HepG2 (cell line): ENCODE measurements around the gene MBD3. TPM values are rescaled to one million over a fixed set of nuclear protein-coding genes. Genes with fewer than 3 reads are reported as not detected.
A peak's percentile ranks its signal among the peaks of the same experiment; 100 is the strongest.

Experiments used
- AKAP8 ChIP-seq: sonication (generic); formaldehyde crosslinking; IDR thresholded peaks from 2 replicates; pipeline ENCODE4 v1.5.1; 2020; ENCODE audit warnings: mild to moderate bottlenecking, missing genetic modification reagents
- GABPA ChIP-seq, 2 experiments: IDR thresholded peaks; 2 replicates each; pipeline ENCODE4 v1.6.1; 2011 to 2016; ENCODE audit warnings: low read depth in 2 of 2, low read length in 1 of 2, missing biosample characterization in 1 of 2, missing genetic modification characterization in 1 of 2
- KDM2A ChIP-seq: sonication (generic); formaldehyde crosslinking; IDR thresholded peaks from 2 replicates; pipeline ENCODE4 v1.4.0; 2020; ENCODE audit warnings: low read depth, missing genetic modification reagents, borderline replicate concordance
- KLF13 ChIP-seq: sonication (generic); formaldehyde crosslinking; IDR thresholded peaks from 2 replicates; pipeline ENCODE4 v1.4.0; 2020; ENCODE audit warnings: mild to moderate bottlenecking, missing genetic modification reagents
- MBD4 ChIP-seq: IDR thresholded peaks from 2 replicates; pipeline ENCODE4 v1.6.1; 2012; ENCODE audit warnings: low read length, inconsistent platforms, borderline replicate concordance
- NBN ChIP-seq: fragments of 450-650 bp; conservative IDR thresholded peaks from 2 replicates; pipeline ENCODE4 v1.6.1; 2017
- NFE2L2 ChIP-seq: fragments of 150-350 bp; IDR thresholded peaks from 2 replicates; pipeline ENCODE4 v1.6.1; 2014; ENCODE audit warnings: low read length
- PHF21A ChIP-seq: sonication (generic); formaldehyde crosslinking; IDR thresholded peaks from 2 replicates; pipeline ENCODE4 v1.5.0; 2020; ENCODE audit warnings: mild to moderate bottlenecking, missing genetic modification reagents
- SATB2 ChIP-seq: sonication (generic); formaldehyde crosslinking; IDR thresholded peaks from 2 replicates; pipeline ENCODE4 v1.5.0; 2020; ENCODE audit warnings: missing genetic modification reagents
- SRSF4 ChIP-seq: fragments of 200-400 bp; formaldehyde crosslinking; IDR thresholded peaks from one replicate; pipeline ENCODE4 v1.6.1; 2018; ENCODE audit warnings: mild to moderate bottlenecking, low read depth, low read length, moderate library complexity; ENCODE audit not compliant: poor library complexity, severe bottlenecking
- ZFAT ChIP-seq: sonication (generic); formaldehyde crosslinking; conservative IDR thresholded peaks from 2 replicates; pipeline ENCODE4 v1.8.1; 2023; ENCODE audit warnings: missing genetic modification reagents, inconsistent platforms
- ZKSCAN8 ChIP-seq: IDR thresholded peaks from 2 replicates; pipeline ENCODE4 v1.6.1; 2016; ENCODE audit warnings: borderline replicate concordance, missing genetic modification reagents, missing compliant biosample characterization
- ZNF432 ChIP-seq: sonication (generic); formaldehyde crosslinking; IDR thresholded peaks from 2 replicates; pipeline ENCODE4 v1.5.0; 2020; ENCODE audit warnings: missing genetic modification reagents, mild to moderate bottlenecking, borderline replicate concordance
- ZNF709 ChIP-seq: sonication (generic); formaldehyde crosslinking; IDR thresholded peaks from 2 replicates; pipeline ENCODE4 v1.5.0; 2020; ENCODE audit warnings: mild to moderate bottlenecking, missing genetic modification reagents
- ZNF768 ChIP-seq: sonication (generic); formaldehyde crosslinking; IDR thresholded peaks from 2 replicates; pipeline ENCODE4 v1.4.0; 2020; ENCODE audit warnings: missing genetic modification reagents
- ZNF777 ChIP-seq: sonication (generic); formaldehyde crosslinking; IDR thresholded peaks from 2 replicates; pipeline ENCODE4 v1.4.0; 2020; ENCODE audit warnings: missing genetic modification reagents
- polyA plus RNA-seq, 8 experiments: library from polyadenylated mRNA; depleted of rRNA in 3 of 8; stranded (reverse) in 7 of 8; unstranded in 1 of 8; fragments of >200 nt; fragmentation: Illumina TruSeq in 4 of 8; extraction: Trizol in 4 of 8; gene quantifications; 2 replicates each; pipeline versions ENCODE4 v1.2.1 to v1.2.3, GENCODE V29; 2011 to 2016; ENCODE audit warnings: low read depth in 4 of 8, missing spikeins in 1 of 8, mixed read lengths in 1 of 8; ENCODE audit not compliant: insufficient read depth in 1 of 8
- total RNA-seq, 5 experiments: library from RNA; depleted of rRNA; stranded (reverse); fragments of >200 nt; fragmentation: Illumina TruSeq; extraction: Trizol; gene quantifications; 2 replicates each; pipeline ENCODE4 v1.2.3, GENCODE V29; 2016; ENCODE audit warnings: low read depth in 1 of 5
- TF ChIP-seq, protein P1 (sequence below): sonication (generic); formaldehyde crosslinking; IDR thresholded peaks from 2 replicates; pipeline ENCODE4 v1.9.0; 2021; ENCODE audit warnings: missing genetic modification reagents, borderline replicate concordance
- TF ChIP-seq, protein P2 (sequence below): sonication (generic); formaldehyde crosslinking; IDR thresholded peaks from 2 replicates; pipeline ENCODE4 v1.4.0; 2020; ENCODE audit warnings: mild to moderate bottlenecking, missing genetic modification reagents
- TF ChIP-seq, protein P3 (sequence below): sonication (generic); formaldehyde crosslinking; IDR thresholded peaks from 2 replicates; pipeline ENCODE4 v1.5.1; 2020; ENCODE audit warnings: missing genetic modification reagents, mild to moderate bottlenecking, borderline replicate concordance
- TF ChIP-seq, protein P4 (sequence below): sonication (generic); formaldehyde crosslinking; IDR thresholded peaks from 2 replicates; pipeline ENCODE4 v1.4.0; 2020; ENCODE audit warnings: mild to moderate bottlenecking, missing genetic modification reagents, borderline replicate concordance
- TF ChIP-seq, protein P5 (sequence below): sonication (generic); formaldehyde crosslinking; IDR thresholded peaks from 2 replicates; pipeline ENCODE4 v1.4.0; 2020; ENCODE audit warnings: missing genetic modification reagents

Gene MBD3
- total and polyA plus RNA-seq, 2 of the 13 experiments (the other 11 are each of a cell fraction or from before 2014, with no cell fraction given), result 21.2 to 76.9 TPM

DNA sequence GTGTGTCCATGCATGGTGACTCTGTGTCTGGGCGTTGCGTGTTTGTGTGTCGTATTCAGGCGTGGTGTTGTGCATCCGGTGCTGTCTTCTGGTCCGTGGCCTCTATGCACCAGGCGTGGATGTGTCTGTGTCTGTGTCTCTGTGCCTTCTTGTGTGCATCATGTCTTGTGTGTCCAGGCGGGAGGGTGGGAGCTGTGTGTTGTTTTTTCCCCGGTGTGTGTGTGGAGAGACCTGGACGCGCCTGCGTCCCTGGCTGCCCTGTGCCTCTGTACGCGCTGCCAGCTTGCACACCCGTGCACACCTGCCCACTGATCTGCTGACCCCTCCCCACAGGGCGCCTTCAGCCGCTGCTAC lies 67.7 kb downstream of the MBD3 start (continued):
- TF ChIP-seq ZFAT (CRISPR knock-in tag), result no peak
- TF ChIP-seq, protein P1, sequence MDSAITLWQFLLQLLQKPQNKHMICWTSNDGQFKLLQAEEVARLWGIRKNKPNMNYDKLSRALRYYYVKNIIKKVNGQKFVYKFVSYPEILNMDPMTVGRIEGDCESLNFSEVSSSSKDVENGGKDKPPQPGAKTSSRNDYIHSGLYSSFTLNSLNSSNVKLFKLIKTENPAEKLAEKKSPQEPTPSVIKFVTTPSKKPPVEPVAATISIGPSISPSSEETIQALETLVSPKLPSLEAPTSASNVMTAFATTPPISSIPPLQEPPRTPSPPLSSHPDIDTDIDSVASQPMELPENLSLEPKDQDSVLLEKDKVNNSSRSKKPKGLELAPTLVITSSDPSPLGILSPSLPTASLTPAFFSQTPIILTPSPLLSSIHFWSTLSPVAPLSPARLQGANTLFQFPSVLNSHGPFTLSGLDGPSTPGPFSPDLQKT (CRISPR knock-in tag), result no peak
- no peak for TF ChIP-seq PHF21A (CRISPR knock-in tag)
- TF ChIP-seq ZNF709, result no peak
- TF ChIP-seq ZNF432 (CRISPR knock-in tag), result no peak
- TF ChIP-seq ZNF777 (CRISPR knock-in tag), result no peak
- no peak for TF ChIP-seq NBN
- no peak for TF ChIP-seq MBD4
- no peak for TF ChIP-seq SATB2
- TF ChIP-seq SRSF4, result no peak
- TF ChIP-seq, protein P2, sequence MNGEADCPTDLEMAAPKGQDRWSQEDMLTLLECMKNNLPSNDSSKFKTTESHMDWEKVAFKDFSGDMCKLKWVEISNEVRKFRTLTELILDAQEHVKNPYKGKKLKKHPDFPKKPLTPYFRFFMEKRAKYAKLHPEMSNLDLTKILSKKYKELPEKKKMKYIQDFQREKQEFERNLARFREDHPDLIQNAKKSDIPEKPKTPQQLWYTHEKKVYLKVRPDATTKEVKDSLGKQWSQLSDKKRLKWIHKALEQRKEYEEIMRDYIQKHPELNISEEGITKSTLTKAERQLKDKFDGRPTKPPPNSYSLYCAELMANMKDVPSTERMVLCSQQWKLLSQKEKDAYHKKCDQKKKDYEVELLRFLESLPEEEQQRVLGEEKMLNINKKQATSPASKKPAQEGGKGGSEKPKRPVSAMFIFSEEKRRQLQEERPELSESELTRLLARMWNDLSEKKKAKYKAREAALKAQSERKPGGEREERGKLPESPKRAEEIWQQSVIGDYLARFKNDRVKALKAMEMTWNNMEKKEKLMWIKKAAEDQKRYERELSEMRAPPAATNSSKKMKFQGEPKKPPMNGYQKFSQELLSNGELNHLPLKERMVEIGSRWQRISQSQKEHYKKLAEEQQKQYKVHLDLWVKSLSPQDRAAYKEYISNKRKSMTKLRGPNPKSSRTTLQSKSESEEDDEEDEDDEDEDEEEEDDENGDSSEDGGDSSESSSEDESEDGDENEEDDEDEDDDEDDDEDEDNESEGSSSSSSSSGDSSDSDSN (CRISPR knock-in tag), result no peak
- peak; percentile 13; the same call in 1 of the 2 replicates for TF ChIP-seq KDM2A
- TF ChIP-seq, protein P3, sequence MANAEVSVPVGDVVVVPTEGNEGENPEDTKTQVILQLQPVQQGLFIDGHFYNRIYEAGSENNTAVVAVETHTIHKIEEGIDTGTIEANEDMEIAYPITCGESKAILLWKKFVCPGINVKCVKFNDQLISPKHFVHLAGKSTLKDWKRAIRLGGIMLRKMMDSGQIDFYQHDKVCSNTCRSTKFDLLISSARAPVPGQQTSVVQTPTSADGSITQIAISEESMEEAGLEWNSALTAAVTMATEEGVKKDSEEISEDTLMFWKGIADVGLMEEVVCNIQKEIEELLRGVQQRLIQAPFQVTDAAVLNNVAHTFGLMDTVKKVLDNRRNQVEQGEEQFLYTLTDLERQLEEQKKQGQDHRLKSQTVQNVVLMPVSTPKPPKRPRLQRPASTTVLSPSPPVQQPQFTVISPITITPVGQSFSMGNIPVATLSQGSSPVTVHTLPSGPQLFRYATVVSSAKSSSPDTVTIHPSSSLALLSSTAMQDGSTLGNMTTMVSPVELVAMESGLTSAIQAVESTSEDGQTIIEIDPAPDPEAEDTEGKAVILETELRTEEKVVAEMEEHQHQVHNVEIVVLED, result no peak
- TF ChIP-seq KLF13, result no peak
- TF ChIP-seq, protein P4, sequence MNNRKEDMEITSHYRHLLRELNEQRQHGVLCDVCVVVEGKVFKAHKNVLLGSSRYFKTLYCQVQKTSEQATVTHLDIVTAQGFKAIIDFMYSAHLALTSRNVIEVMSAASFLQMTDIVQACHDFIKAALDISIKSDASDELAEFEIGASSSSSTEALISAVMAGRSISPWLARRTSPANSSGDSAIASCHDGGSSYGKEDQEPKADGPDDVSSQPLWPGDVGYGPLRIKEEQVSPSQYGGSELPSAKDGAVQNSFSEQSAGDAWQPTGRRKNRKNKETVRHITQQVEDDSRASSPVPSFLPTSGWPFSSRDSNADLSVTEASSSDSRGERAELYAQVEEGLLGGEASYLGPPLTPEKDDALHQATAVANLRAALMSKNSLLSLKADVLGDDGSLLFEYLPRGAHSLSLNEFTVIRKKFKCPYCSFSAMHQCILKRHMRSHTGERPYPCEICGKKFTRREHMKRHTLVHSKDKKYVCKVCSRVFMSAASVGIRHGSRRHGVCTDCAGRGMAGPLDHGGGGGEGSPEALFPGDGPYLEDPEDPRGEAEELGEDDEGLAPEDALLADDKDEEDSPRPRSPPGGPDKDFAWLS (CRISPR knock-in tag), result no peak
- TF ChIP-seq, protein P5, sequence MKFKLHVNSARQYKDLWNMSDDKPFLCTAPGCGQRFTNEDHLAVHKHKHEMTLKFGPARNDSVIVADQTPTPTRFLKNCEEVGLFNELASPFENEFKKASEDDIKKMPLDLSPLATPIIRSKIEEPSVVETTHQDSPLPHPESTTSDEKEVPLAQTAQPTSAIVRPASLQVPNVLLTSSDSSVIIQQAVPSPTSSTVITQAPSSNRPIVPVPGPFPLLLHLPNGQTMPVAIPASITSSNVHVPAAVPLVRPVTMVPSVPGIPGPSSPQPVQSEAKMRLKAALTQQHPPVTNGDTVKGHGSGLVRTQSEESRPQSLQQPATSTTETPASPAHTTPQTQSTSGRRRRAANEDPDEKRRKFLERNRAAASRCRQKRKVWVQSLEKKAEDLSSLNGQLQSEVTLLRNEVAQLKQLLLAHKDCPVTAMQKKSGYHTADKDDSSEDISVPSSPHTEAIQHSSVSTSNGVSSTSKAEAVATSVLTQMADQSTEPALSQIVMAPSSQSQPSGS (CRISPR knock-in tag), result no peak
- TF ChIP-seq ZKSCAN8 (CRISPR knock-in tag), result no peak
- no peak for TF ChIP-seq NFE2L2
- no peak for TF ChIP-seq GABPA (IDR thresholded peaks at IDR 0.05; ENCODE audit: low read depth, low read length)
- no peak for TF ChIP-seq GABPA (CRISPR knock-in tag; IDR thresholded peaks at IDR 0.05; ENCODE audit: low read depth)
- TF ChIP-seq ZNF768 (CRISPR knock-in tag), result no peak
- 0 out of 2 replicates have a peak, but pooled peaks have one; percentile 10 for TF ChIP-seq AKAP8 (CRISPR knock-in tag)
